VCaP (cell line): ENCODE results near the gene LHFPL6.

Source experiments
- H3K27ac ChIP-seq: fragments of 450-650 bp; 2 replicates; pipeline ENCODE4 v1.5.1; 2017
- CTCF ChIP-seq: fragments of 450-650 bp; conservative IDR thresholded peaks from 2 replicates; pipeline ENCODE4 v1.5.1; 2017; ENCODE audit warnings: mild to moderate bottlenecking, moderate library complexity

Gene LHFPL6

GRCh38 chr13:39596685-39597084 is 6.3 kb downstream of the LHFPL6 start:
- H3K27ac ChIP-seq, result no peak overlapping the region
- no peak for TF ChIP-seq CTCF

GRCh38 chr13:39596176-39596575 is 6.8 kb downstream of the LHFPL6 start:
- no peak for TF ChIP-seq CTCF
- no peak overlapping the region for H3K27ac ChIP-seq

GRCh38 chr13:39590466-39591036 is 12.4 kb downstream of the LHFPL6 start:
- TF ChIP-seq CTCF, result no peak
- H3K27ac ChIP-seq, result no peak overlapping the region

- TF ChIP-seq CTCF, result no peak
These were observed 14.6 kb downstream of the LHFPL6 start for GRCh38 chr13:39588384-39588783.

GRCh38 chr13:39587939-39588338 is 15.1 kb downstream of the LHFPL6 start:
- no peak for TF ChIP-seq CTCF
- no peak overlapping the region for H3K27ac ChIP-seq

More at GRCh38 chr13:39588384-39588783, 14.6 kb downstream of the LHFPL6 start:
- no peak overlapping the region for H3K27ac ChIP-seq

GRCh38 chr13:39586958-39587605 is 15.9 kb downstream of the LHFPL6 start:
- no peak for TF ChIP-seq CTCF
- no peak overlapping the region for H3K27ac ChIP-seq

- H3K27ac ChIP-seq, result no peak overlapping the region
- no peak for TF ChIP-seq CTCF
These were observed 16.8 kb downstream of the LHFPL6 start for GRCh38 chr13:39586151-39586550.
